ENCODE measurements around the gene CSMD2. TPM values are rescaled to one million over a fixed set of nuclear protein-coding genes. Genes with fewer than 3 reads are reported as not detected.
A peak's percentile ranks its signal among the peaks of the same experiment; 100 is the strongest.

Gene CSMD2
- total RNA-seq, 2 experiments from 2014 or later: not detected

DNA sequence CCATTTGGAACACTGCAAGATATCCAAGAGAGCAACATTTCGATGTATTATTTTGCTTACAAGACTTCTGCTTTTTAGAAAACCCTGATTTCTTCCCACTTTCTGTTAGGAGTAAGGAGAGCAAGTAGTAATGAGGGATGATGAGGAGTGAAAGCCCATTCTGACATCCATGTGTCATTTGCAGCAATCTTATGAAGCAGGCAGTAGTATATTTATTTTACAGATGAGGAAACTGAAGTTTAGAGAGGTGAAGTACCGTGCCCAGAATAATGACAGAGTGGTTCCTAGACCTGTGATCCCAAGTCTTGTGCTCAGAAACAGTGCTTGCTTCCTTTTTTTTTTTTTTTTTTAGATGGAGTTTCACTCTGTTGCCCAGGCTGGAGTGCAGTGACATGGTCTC lies 699.7 kb downstream of the CSMD2 start:
- POLR2A ChIA-PET: no interaction called here
- no peak overlapping the region for H3K27ac ChIP-seq (ENCODE audit: low read depth, low read length, poor library complexity, severe bottlenecking)
- intact Hi-C loops (cut with micrococcal nuclease; ENCODE audit: unreplicated experiment): no loop called here
- H4K20me1 ChIP-seq (ENCODE audit: insufficient read depth, low read length): no peaks in the 10 kb centered on the region
- no peaks in the 10 kb centered on the region for H3K79me2 ChIP-seq (ENCODE audit: insufficient read depth, low read depth, low read length)
- H3K36me3 ChIP-seq (ENCODE audit: insufficient read depth, low read length): no peaks in the 10 kb centered on the region
- no peaks in the 10 kb centered on the region for H3K9me3 ChIP-seq (ENCODE audit: low read length)
- CTCF ChIA-PET (ENCODE audit: unreplicated experiment): no interaction called here
- no peaks in the 10 kb centered on the region for H3K9me2 ChIP-seq (ENCODE audit: insufficient read depth, low read length)
- TF ChIP-seq EZH2phosphoT487 (IDR thresholded peaks at IDR 0.05; ENCODE audit: borderline replicate concordance, low read depth, low read length) (no peak), CTCF (conservative IDR thresholded peaks at IDR 0.05; ENCODE audit: low read length) (no peak)
- no peak overlapping the region for H2AFZ ChIP-seq (ENCODE audit: low read length)
- BruUV-seq (replicated peaks): no TSS peak
- DNase-seq (ENCODE audit: low spot score): no peak
- no peak overlapping the region for H3K4me2 ChIP-seq (ENCODE audit: low read length)
- peaks cover 32% of the 10 kb centered on the region for H3K4me1 ChIP-seq (ENCODE audit: insufficient read depth, low read length, poor library complexity, severe bottlenecking)
- H3K4me3 ChIP-seq (ENCODE audit: low read depth, low read length, poor library complexity, severe bottlenecking): no peak overlapping the region

- Histone ChIP-seq H2AFZ (ENCODE audit: low read length) (no peak overlapping the region), H4K20me1 (ENCODE audit: insufficient read depth, low read length) (no peaks in the 10 kb centered on the region), H3K9me2 (ENCODE audit: insufficient read depth, low read length) (no peaks in the 10 kb centered on the region), H3K27ac (ENCODE audit: low read depth, low read length, poor library complexity, severe bottlenecking) (no peak overlapping the region), H3K4me2 (ENCODE audit: low read length) (no peak overlapping the region), H3K4me3 (ENCODE audit: low read depth, low read length, poor library complexity, severe bottlenecking) (no peak overlapping the region), H3K9me3 (ENCODE audit: low read length) (no peaks in the 10 kb centered on the region), H3K36me3 (ENCODE audit: insufficient read depth, low read length) (no peaks in the 10 kb centered on the region), H3K4me1 (ENCODE audit: insufficient read depth, low read length, poor library complexity, severe bottlenecking) (peaks cover 38% of the 10 kb centered on the region), H3K79me2 (ENCODE audit: insufficient read depth, low read depth, low read length) (no peaks in the 10 kb centered on the region)
- DNase-seq (ENCODE audit: low spot score): no peak
- CTCF ChIA-PET (ENCODE audit: unreplicated experiment): no interaction called here
- intact Hi-C loops (cut with micrococcal nuclease; ENCODE audit: unreplicated experiment): loop anchor here (5.0 kb wide), 1 partner anchor 112 kb away; no protein-coding TSS in a partner anchor
- POLR2A ChIA-PET: no interaction called here
- TF ChIP-seq CTCF (conservative IDR thresholded peaks at IDR 0.05; ENCODE audit: low read length) (no peak), EZH2phosphoT487 (IDR thresholded peaks at IDR 0.05; ENCODE audit: borderline replicate concordance, low read depth, low read length) (no peak)
- BruUV-seq (replicated peaks): no TSS peak
These were observed 700.5 kb downstream of the CSMD2 start for GRCh38 chr1:33464552-33464951.

Small RNA genes lying within 50 kb of the gene (small RNA-seq; reads per million reads assigned to genes)
- gene RNA5SP42: 0.89 reads per million, percentile 41 among the genes with 10 or more reads in this experiment

Other genes with a start within 250 kb of the CSMD2 start
- gene C1orf94, start 11.7 kb upstream of the CSMD2 start, total RNA-seq (2014; rRNA removed; shearing (Covaris generic)): not detected in 2 replicates
- not detected in 2 replicates for gene C1orf94, start 11.7 kb upstream of the CSMD2 start, total RNA-seq (2022)